Measurements from ENCODE around the gene EBF4.

The EBF4 gene

GRCh38 chr20:2700913-2701620, 8.5 kb downstream of the EBF4 start:
- no peak for DNase-seq (ENCODE audit: low read depth)

GRCh38 chr20:2701671-2702081, 9.1 kb downstream of the EBF4 start:
- DNase-seq (ENCODE audit: low read depth), result no peak

GRCh38 chr20:2703716-2704475, 11.3 kb downstream of the EBF4 start:
- no peak for DNase-seq (ENCODE audit: low read depth)

- DNase-seq (ENCODE audit: low read depth), result no peak
Observed at GRCh38 chr20:2705931-2706645, 13.5 kb downstream of the EBF4 start.

GRCh38 chr20:2706688-2707352, 14.2 kb downstream of the EBF4 start:
- DNase-seq (ENCODE audit: low read depth), result no peak

- no peak for DNase-seq (ENCODE audit: low read depth)
Observed at GRCh38 chr20:2707353-2708072, 14.9 kb downstream of the EBF4 start.

- DNase-seq (ENCODE audit: low read depth), result no peak
Observed at GRCh38 chr20:2708073-2708415, 15.5 kb downstream of the EBF4 start.

- DNase-seq (ENCODE audit: low read depth), result no peak
Observed at GRCh38 chr20:2708665-2709064, 16.1 kb downstream of the EBF4 start.

GRCh38 chr20:2709205-2709981, 16.8 kb downstream of the EBF4 start:
- DNase-seq (ENCODE audit: low read depth), result no peak

GRCh38 chr20:2713285-2713684, 20.7 kb downstream of the EBF4 start:
- no peak for DNase-seq (ENCODE audit: low read depth)

- peak; percentile 85 for DNase-seq (ENCODE audit: low read depth)
Observed at GRCh38 chr20:2729251-2729713, 36.7 kb downstream of the EBF4 start.

- DNase-seq (ENCODE audit: low read depth), result no peak
Observed at GRCh38 chr20:2729791-2730190, 37.2 kb downstream of the EBF4 start.

GRCh38 chr20:2734899-2735298, 42.3 kb downstream of the EBF4 start:
- no peak for DNase-seq (ENCODE audit: low read depth)

- DNase-seq (ENCODE audit: low read depth), result no peak
Observed at GRCh38 chr20:2736441-2736840, 43.9 kb downstream of the EBF4 start.

GRCh38 chr20:2738331-2739041, 45.9 kb downstream of the EBF4 start:
- DNase-seq (ENCODE audit: low read depth), result no peak

- DNase-seq (ENCODE audit: low read depth), result no peak
Observed at GRCh38 chr20:2739042-2739398, 46.4 kb downstream of the EBF4 start.

GRCh38 chr20:2740702-2741101, 48.1 kb downstream of the EBF4 start:
- DNase-seq (ENCODE audit: low read depth), result no peak

- no peak for DNase-seq (ENCODE audit: low read depth)
Observed at GRCh38 chr20:2741463-2741862, 48.9 kb downstream of the EBF4 start.

- no peak for DNase-seq (ENCODE audit: low read depth)
Observed at GRCh38 chr20:2741881-2742280, 49.3 kb downstream of the EBF4 start.

- DNase-seq (ENCODE audit: low read depth), result no peak
Observed at GRCh38 chr20:2742431-2742830, 49.9 kb downstream of the EBF4 start.

All from CMK (cell line).